HepG2 (cell line): ENCODE measurements around the gene FAM43A. TPM values are rescaled to one million over a fixed set of nuclear protein-coding genes. Genes with fewer than 3 reads are reported as not detected.

ENCODE experiments used
- ATAC-seq: fragments of 200-7000 bp; cut with Tn5 transposase; 3 replicates; pipeline ENCODE4 v1.9.1; 2020; ENCODE audit warnings: mild to moderate bottlenecking, moderate library complexity
- BruUV-seq: library from RNA; stranded (reverse); fragments of 400-500 nt; replicated peaks from 2 replicates; lab custom pipeline; 2021; lab: Mats Ljungman, UMichigan
- CTCF ChIA-PET: fragments of 300-600 bp; formaldehyde crosslinking; extraction: SDS; loops from one replicate; lab custom pipeline; 2021; ENCODE audit warnings: low total read pairs, inconsistent platforms, low intra/inter-chr PET ratio; lab: Yijun Ruan, JAX
- POLR2A ChIA-PET: fragments of 350-600 bp; sonication (Branson Sonifier 250); formaldehyde crosslinking; loops from one replicate; lab custom pipeline; 2020; ENCODE audit warnings: antibody characterized with exemption, inconsistent platforms; lab: Yijun Ruan, JAX
- DNase-seq: peaks from one replicate; pipeline ENCODE4 v3.0.0-alpha.2; 2015; ENCODE audit warnings: low spot score
- FAIRE-seq: peaks from 3 replicates; lab custom pipeline; 2011; peaks lifted over from hg19 to GRCh38; lab: Jason Lieb, UNC
- H2AFZ ChIP-seq: one replicate; pipeline ENCODE4 v1.6.1; 2011; ENCODE audit warnings: low read length, inconsistent platforms
- H3K27ac ChIP-seq: fragments of 300-600 bp; 3 replicates; pipeline ENCODE4 v1.8.0; 2011; ENCODE audit warnings: mixed run types, mild to moderate bottlenecking, mixed read lengths, low read length, inconsistent platforms; ENCODE audit not compliant: insufficient read depth; ENCODE audit errors: extremely low read length
- H3K27me3 ChIP-seq, 2 experiments: fragments of 200-600 bp in 1 of 2; 2 replicates in 1 of 2; 3 replicates in 1 of 2; pipeline versions ENCODE4 v1.6.0 to v1.8.0; 2011; ENCODE audit warnings: low read length in 2 of 2, mild to moderate bottlenecking in 2 of 2, moderate library complexity in 2 of 2, inconsistent platforms in 1 of 2; ENCODE audit not compliant: insufficient read depth in 2 of 2, control insufficient read depth in 1 of 2
- H3K36me3 ChIP-seq, 2 experiments: fragments of 200-600 bp in 1 of 2; replicated peaks in 1 of 2; 2 replicates in 1 of 2; 3 replicates in 1 of 2; pipeline versions ENCODE4 v1.5.1 to v1.8.0; 2011; ENCODE audit warnings: low read length in 2 of 2, inconsistent platforms in 1 of 2; ENCODE audit not compliant: insufficient read depth in 2 of 2, control insufficient read depth in 1 of 2
- H3K4me1 ChIP-seq: 2 replicates; pipeline ENCODE4 v1.5.1; 2012; ENCODE audit warnings: low read length, inconsistent platforms; ENCODE audit not compliant: insufficient read depth
- H3K4me2 ChIP-seq: 2 replicates; pipeline ENCODE4 v1.6.0; 2011; ENCODE audit warnings: low read depth, low read length, inconsistent platforms
- H3K4me3 ChIP-seq, 3 experiments: fragments of 200-600 bp in 1 of 3; sonication (generic), shearing (Covaris generic) in 1 of 3; replicated peaks in 1 of 3; 2 replicates each; pipeline ENCODE4 v1.5.1; 2011 to 2016; ENCODE audit warnings: low read length in 3 of 3, inconsistent platforms in 2 of 3, low read depth in 2 of 3, mild to moderate bottlenecking in 2 of 3, control low read depth in 1 of 3, mixed read lengths in 1 of 3; ENCODE audit not compliant: insufficient read depth in 1 of 3
- H3K79me2 ChIP-seq: one replicate; pipeline ENCODE4 v1.6.1; 2011; ENCODE audit warnings: low read length, inconsistent platforms; ENCODE audit not compliant: insufficient read depth
- H3K9ac ChIP-seq: 2 replicates; pipeline ENCODE4 v1.6.0; 2011; ENCODE audit warnings: mild to moderate bottlenecking, low read depth, low read length, inconsistent platforms; ENCODE audit not compliant: insufficient read depth
- H3K9me3 ChIP-seq: 2 replicates; pipeline ENCODE4 v1.5.1; 2012; ENCODE audit warnings: mild to moderate bottlenecking, low read length
- H4K20me1 ChIP-seq: 2 replicates; pipeline ENCODE4 v1.6.0; 2011; ENCODE audit warnings: inconsistent platforms, mild to moderate bottlenecking, low read length, moderate library complexity; ENCODE audit not compliant: insufficient read depth
- CBFB ChIP-seq: sonication (generic); formaldehyde crosslinking; IDR thresholded peaks from 2 replicates; pipeline ENCODE4 v1.4.0; 2020; ENCODE audit warnings: missing genetic modification reagents
- ELF1 ChIP-seq: sonication (generic); formaldehyde crosslinking; IDR thresholded peaks from 2 replicates; pipeline ENCODE4 v1.4.0; 2020; ENCODE audit warnings: missing genetic modification reagents
- FOSL1 ChIP-seq: sonication (generic); formaldehyde crosslinking; IDR thresholded peaks from 2 replicates; pipeline ENCODE4 v1.9.0; 2021; ENCODE audit warnings: missing genetic modification reagents, borderline replicate concordance
- IRF9 ChIP-seq: sonication (generic); formaldehyde crosslinking; IDR thresholded peaks from 2 replicates; pipeline ENCODE4 v1.8.0; 2022; ENCODE audit warnings: missing genetic modification reagents, mild to moderate bottlenecking, borderline replicate concordance
- KAT8 ChIP-seq: IDR thresholded peaks from 2 replicates; pipeline ENCODE4 v1.6.1; 2016; ENCODE audit warnings: missing genetic modification reagents, missing compliant biosample characterization
- MEIS2 ChIP-seq: sonication (generic); formaldehyde crosslinking; IDR thresholded peaks from 2 replicates; pipeline ENCODE4 v1.9.0; 2021; ENCODE audit warnings: mild to moderate bottlenecking, missing genetic modification reagents
- NONO ChIP-seq, 2 experiments: fragments of 450-650 bp in 1 of 2; sonication (generic) in 1 of 2; formaldehyde crosslinking in 1 of 2; IDR thresholded peaks in 1 of 2; conservative IDR thresholded peaks in 1 of 2; 2 replicates each; pipeline versions ENCODE4 v1.6.1 to v1.8.0; 2017 to 2022; ENCODE audit warnings: mild to moderate bottlenecking in 1 of 2, missing genetic modification reagents in 1 of 2, moderate library complexity in 1 of 2
- POGK ChIP-seq: sonication (generic); formaldehyde crosslinking; conservative IDR thresholded peaks from 2 replicates; pipeline ENCODE4 v1.8.0; 2022; ENCODE audit warnings: mild to moderate bottlenecking, moderate library complexity, missing genetic modification reagents
- RARG ChIP-seq: sonication (generic); formaldehyde crosslinking; IDR thresholded peaks from 2 replicates; pipeline ENCODE4 v1.4.0; 2020; ENCODE audit warnings: low read depth, mild to moderate bottlenecking, missing genetic modification reagents
- SRY ChIP-seq: sonication (generic); formaldehyde crosslinking; IDR thresholded peaks from 2 replicates; pipeline ENCODE4 v1.8.0; 2022; ENCODE audit warnings: mild to moderate bottlenecking, missing genetic modification reagents
- TFE3 ChIP-seq: IDR thresholded peaks from 2 replicates; pipeline ENCODE4 v1.6.1; 2016
- U2AF2 ChIP-seq: fragments of 200-400 bp; formaldehyde crosslinking; IDR thresholded peaks from 2 replicates; pipeline ENCODE4 v1.6.1; 2017; ENCODE audit warnings: low read depth, mild to moderate bottlenecking, low read length
- ZEB1 ChIP-seq: IDR thresholded peaks from 2 replicates; pipeline ENCODE4 v1.6.1; 2012; ENCODE audit warnings: mild to moderate bottlenecking, low read depth, inconsistent platforms; ENCODE audit not compliant: insufficient replicate concordance
- ZFP37 ChIP-seq: sonication (generic); formaldehyde crosslinking; IDR thresholded peaks from 2 replicates; pipeline ENCODE4 v1.4.0; 2020; ENCODE audit warnings: missing genetic modification reagents, borderline replicate concordance
- ZMYM4 ChIP-seq: sonication (generic); formaldehyde crosslinking; IDR thresholded peaks from 2 replicates; pipeline ENCODE4 v1.8.1; 2023; ENCODE audit warnings: mild to moderate bottlenecking, missing genetic modification reagents
- ZNF143 ChIP-seq: sonication (generic); formaldehyde crosslinking; IDR thresholded peaks from 2 replicates; pipeline ENCODE4 v1.4.0; 2020; ENCODE audit warnings: missing genetic modification reagents
- ZNF644 ChIP-seq: IDR thresholded peaks from 2 replicates; pipeline ENCODE4 v1.6.1; 2016; ENCODE audit warnings: low read depth
- ZNF75D ChIP-seq: sonication (generic); formaldehyde crosslinking; IDR thresholded peaks from 2 replicates; pipeline ENCODE4 v1.8.1; 2023; ENCODE audit warnings: missing genetic modification reagents, mild to moderate bottlenecking, borderline replicate concordance
- WGBS: methylation state at CpG from one replicate; pipeline ENCODE4 v1.1.6; 2017; ENCODE audit warnings: low lambda C conversion rate; 5-methylcytosine and 5-hydroxymethylcytosine counted together
- in situ Hi-C: cut with HindIII; loops from 2 replicates; pipeline ENCODE4 v1.10.0; 2017; ENCODE audit warnings: low pct_unique_long_range_greater_than_20kb; ENCODE audit not compliant: extremely low pct_ligation_motif_present
- intact Hi-C: fragments of 100-400 bp; cut with micrococcal nuclease; formaldehyde crosslinking; loops from one replicate; pipeline ENCODE4 v1.10.0; 2022; ENCODE audit not compliant: unreplicated experiment
- polyA plus RNA-seq, 8 experiments: library from polyadenylated mRNA; depleted of rRNA in 3 of 8; stranded (reverse) in 7 of 8; unstranded in 1 of 8; fragments of >200 nt; fragmentation: Illumina TruSeq in 4 of 8; extraction: Trizol in 4 of 8; gene quantifications; 2 replicates each; pipeline versions ENCODE4 v1.2.1 to v1.2.3, GENCODE V29; 2011 to 2016; ENCODE audit warnings: low read depth in 4 of 8, missing spikeins in 1 of 8, mixed read lengths in 1 of 8; ENCODE audit not compliant: insufficient read depth in 1 of 8
- total RNA-seq, 5 experiments: library from RNA; depleted of rRNA; stranded (reverse); fragments of >200 nt; fragmentation: Illumina TruSeq; extraction: Trizol; gene quantifications; 2 replicates each; pipeline ENCODE4 v1.2.3, GENCODE V29; 2016; ENCODE audit warnings: low read depth in 1 of 5

The FAM43A gene
- total and polyA plus RNA-seq, 2 of the 13 experiments (the other 11 are each of a cell fraction or from before 2014, with no cell fraction given) = 0.91 to 1.8 TPM

- H3K4me3 ChIP-seq = no peak overlapping the region
- POLR2A ChIA-PET = no interaction called here
- no peaks in the 10 kb centered on the region for H4K20me1 ChIP-seq
- no peak for FAIRE-seq
- WGBS = 33% methylated on average over 8 of the region's 8 CpGs
- no peak for ATAC-seq
- CTCF ChIA-PET = no interaction called here
- TF ChIP-seq ZNF75D (CRISPR knock-in tag) (no peak), FOSL1 (CRISPR knock-in tag) (no peak), SRY (CRISPR knock-in tag) (no peak), U2AF2 (no peak), MEIS2 (CRISPR knock-in tag) (no peak), POGK (CRISPR knock-in tag) (no peak), ZFP37 (no peak), KAT8 (CRISPR knock-in tag) (no peak), ZEB1 (no peak), TFE3 (CRISPR knock-in tag) (no peak), ELF1 (no peak), NONO (IDR thresholded peaks at IDR 0.05) (no peak), NONO (CRISPR knock-in tag; conservative IDR thresholded peaks at IDR 0.05) (no peak), ZMYM4 (no peak), ZNF143 (CRISPR knock-in tag) (no peak), ZNF644 (CRISPR knock-in tag) (no peak), CBFB (CRISPR knock-in tag) (no peak), RARG (CRISPR knock-in tag) (no peak), IRF9 (CRISPR knock-in tag) (no peak)
- in situ Hi-C loops = no loop called here
- H2AFZ ChIP-seq = no peak overlapping the region
- no peaks in the 10 kb centered on the region for H3K36me3 ChIP-seq
- peaks cover 9% of the 10 kb centered on the region; the same call in 1 of the 2 replicates for H3K4me1 ChIP-seq
- no peaks in the 10 kb centered on the region for H3K9me3 ChIP-seq
- no peaks in the 10 kb centered on the region for H3K79me2 ChIP-seq
- H3K27me3 ChIP-seq = peaks cover 0 to 13% of the 10 kb centered on the region in 2 experiments; a peak in 4 of 5 replicates
- intact Hi-C loops = no loop called here
- BruUV-seq = no TSS peak
- H3K4me2 ChIP-seq = no peak overlapping the region
- H3K9ac ChIP-seq = no peak overlapping the region
- H3K27ac ChIP-seq = no peak overlapping the region
- no peak for DNase-seq
Measured at GRCh38 chr3:194705227-194705626, 19.5 kb downstream of the FAM43A start.
